ENCODE data around the gene SCAPER.
A peak's percentile ranks its signal among the peaks of the same experiment; 100 is the strongest.
"Not testable (repeated sequence)": the region's sequence is repeated elsewhere in the genome, so short reads cannot be mapped to it uniquely, and the experiment has no call there.

The SCAPER gene

DNA sequence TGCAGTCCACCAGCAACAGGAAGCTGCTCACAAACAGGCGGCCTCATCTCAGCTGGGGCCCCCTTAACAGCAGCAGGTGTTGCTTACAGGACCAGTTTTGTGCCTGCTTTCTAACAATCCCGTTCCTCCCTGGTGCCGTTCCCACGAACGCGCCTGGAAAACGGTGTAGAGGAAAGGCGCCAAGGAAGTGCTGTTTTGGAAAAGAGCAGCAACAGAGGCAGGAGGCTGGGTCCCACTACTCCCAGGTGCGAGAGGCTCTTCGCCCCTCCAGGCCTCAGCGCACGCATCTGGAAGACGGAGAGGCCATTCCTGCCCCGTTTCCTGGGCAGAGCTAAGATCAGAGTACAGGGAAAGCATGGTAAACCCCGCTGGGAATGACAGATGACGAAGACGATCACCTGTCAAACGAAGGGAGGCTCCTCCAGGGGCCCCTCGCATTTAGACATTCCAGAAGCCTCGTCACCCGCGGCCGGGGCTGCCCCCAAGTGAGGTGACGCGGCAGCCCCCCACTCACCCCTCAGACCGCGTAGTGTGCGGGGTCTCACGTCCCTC is 603 bp downstream of the SCAPER start:
- DNase-seq: peak; percentile 80

DNA sequence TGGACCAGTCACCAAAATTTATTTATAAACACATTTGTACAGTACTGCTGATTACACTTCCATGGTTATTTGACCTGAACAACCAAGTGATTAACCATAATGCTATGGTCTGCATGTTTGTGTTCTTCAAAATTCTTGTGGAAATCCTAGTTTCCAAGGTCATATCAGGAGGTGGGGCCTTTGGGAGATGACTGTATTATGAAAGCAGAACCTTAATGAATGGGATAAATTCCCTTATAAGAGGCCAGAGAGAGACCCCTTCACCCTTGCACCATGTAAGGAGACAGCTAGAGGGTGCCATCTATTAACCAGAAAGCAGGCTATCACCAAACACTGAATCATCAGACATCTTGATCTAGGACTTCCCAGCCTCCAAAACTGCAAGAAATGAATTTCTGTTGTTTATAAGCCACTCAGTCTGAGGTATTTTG is 1.9 kb downstream of the SCAPER start:
- DNase-seq: peak; percentile 23

GRCh38 chr15:76901965-76902364 is 3.2 kb downstream of the SCAPER start:
- no peak for DNase-seq

GRCh38 chr15:76899931-76900310 is 5.2 kb downstream of the SCAPER start:
- DNase-seq: not testable (repeated sequence)

DNA sequence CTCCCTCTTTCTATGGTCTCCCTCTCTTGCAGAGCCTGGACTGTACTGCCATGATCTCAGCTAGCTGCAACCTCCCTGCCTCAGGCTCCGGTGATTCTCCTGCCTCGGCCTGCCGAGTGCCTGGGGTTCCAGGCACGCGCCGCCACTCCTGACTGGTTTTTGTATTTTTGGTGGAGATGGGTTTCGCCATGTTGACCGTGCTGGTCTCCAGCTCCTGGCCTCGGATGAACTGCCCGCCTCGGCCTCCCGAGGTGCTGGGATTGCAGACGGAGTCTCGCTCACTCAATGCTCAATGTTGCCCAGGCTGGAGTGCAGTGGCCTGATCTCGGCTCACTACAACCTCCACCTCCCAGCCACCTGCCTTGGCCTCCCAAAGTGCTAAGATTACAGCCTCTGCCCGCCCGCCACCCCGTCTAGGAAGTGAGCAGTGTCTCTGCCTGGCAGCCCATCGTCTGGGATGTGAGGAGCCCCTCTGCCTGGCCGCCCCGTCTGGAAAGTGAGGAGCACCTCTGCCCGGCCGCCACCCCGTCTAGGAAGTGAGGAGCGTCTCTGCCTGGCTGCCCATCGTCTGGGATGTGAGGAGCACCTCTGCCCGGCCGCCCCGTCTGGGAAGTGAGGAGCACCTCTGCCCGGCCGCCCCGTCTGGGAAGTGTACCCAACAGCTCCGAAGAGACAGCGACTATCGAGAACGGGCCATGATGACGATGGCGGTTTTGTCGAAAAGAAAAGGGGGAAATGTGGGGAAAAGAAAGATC is 5.8 kb downstream of the SCAPER start:
- DNase-seq: not testable (repeated sequence)

DNA sequence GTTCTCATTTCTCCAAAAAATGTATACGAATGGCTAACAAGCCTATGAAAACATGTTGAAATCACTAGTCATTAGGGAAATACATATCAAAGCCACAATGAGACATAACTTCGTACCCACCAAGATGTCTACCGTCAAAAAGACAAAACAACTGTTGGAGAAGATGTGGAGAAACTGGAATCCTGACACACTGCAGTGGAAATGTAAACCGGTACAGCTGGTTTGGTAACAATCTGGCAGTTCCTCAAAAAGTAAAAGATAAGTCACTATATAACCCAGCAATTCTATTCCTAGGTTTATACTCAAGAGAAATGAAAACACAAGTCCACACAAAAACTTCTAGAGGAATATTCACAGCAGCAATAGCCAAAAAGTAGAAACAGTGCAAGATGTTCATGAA is 7.0 kb downstream of the SCAPER start:
- DNase-seq: no peak

- no peak for DNase-seq
These were observed 11.0 kb downstream of the SCAPER start for GRCh38 chr15:76894174-76894573.

- DNase-seq: not testable (repeated sequence)
These were observed 12.3 kb downstream of the SCAPER start for GRCh38 chr15:76892836-76893235.

GRCh38 chr15:76887280-76888141 is 17.6 kb downstream of the SCAPER start:
- DNase-seq: not testable (repeated sequence)

- DNase-seq: no peak
These were observed 19.9 kb downstream of the SCAPER start for GRCh38 chr15:76885212-76885611.

DNA sequence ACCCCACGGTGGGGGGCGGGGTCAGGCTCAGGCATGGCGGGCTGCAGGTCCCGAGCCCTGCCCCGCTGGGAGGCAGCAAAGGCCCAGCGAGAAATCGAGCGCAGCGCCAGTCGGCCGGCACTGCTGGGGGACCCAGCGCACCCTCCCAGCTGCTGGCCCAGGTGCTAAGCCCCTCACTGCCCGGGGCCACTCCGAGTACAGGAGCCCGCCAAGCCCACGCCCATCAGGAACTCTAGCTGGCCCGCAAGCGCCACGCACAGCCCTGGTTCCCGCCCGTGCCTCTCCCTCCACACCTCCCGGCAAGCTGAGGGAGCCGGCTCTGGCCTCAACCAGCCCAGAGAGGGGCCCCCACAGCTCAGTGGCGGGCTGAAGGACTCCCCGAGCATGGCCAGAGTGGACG is 29.2 kb downstream of the SCAPER start:
- no peak for DNase-seq

DNA sequence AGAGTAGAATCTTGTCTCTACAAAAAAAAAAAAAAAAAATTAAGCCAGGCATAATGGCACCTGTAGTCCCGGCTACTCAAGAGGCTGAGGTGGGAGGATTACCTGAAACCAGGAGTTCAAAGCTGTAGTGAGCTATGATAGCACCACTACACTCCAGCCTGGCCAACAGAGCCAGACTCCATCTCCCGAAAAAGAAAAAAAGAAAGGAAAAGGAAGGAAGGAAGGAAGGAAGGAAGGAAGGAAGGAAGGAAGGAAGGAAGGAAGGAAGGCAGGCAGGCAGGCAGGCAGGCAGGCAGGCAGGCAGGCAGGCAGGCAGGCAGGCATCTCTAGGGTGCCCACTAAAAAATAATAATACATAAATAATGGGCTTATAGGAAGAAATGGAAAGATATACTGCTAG is 32.1 kb downstream of the SCAPER start:
- not testable (repeated sequence) for DNase-seq

DNA sequence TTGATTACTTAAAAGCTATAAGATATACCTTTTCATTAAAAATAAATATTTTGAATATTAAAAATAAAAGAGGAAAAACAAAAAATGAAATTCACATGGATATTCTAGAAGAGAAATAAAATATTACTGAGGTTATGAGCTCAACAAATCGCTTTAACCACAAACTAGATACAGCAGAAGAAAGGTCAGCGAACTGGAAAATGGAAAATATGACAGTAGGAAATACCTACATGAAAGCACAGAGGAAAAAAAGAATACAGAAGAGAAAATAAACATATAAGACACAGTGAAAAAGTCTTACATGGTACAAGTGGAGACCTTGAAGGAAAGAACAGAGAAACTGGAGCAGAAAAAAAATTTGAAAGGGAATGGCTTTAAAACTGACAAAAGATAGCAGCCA is 33.2 kb downstream of the SCAPER start:
- peak; percentile 7 for DNase-seq

DNA sequence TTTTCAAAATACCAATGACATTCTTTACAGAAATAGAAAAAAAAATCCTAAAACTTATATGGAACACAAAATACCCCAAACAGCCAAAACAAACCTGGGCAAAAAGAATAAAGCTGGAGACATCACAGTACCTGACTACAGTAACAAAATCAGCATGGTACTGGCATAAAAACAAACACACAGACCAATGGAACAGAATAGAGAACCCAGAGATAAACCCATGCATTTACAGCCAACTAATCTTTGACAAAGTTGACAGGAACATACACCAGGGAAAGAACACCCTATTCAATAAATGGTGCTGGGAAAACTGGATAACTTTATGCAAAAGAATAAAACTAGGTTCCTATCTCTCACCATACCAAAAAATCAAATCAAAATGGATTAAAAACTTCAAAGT is 36.4 kb downstream of the SCAPER start:
- DNase-seq: no peak

GRCh38 chr15:76866716-76867321 is 38.3 kb downstream of the SCAPER start:
- peak; percentile 65 for DNase-seq

DNA sequence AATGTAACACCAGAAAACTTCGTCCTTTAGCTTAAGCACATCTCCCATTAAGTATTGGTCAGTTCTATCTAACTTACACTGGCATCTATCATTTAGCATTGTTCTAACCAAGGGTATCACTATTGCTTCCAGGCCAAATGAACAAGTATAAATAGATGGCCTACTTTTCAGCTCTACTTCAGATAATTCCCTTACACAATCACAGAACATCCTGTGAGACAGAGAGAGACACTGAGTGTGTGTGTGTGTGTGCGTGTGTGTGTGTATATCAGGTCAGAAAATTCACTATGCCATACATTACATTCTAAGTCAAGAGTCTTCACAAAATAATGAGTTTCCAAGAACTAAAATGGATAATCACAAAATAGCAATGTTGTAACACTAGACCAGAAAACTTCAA is 39.1 kb downstream of the SCAPER start:
- DNase-seq: no peak

DNA sequence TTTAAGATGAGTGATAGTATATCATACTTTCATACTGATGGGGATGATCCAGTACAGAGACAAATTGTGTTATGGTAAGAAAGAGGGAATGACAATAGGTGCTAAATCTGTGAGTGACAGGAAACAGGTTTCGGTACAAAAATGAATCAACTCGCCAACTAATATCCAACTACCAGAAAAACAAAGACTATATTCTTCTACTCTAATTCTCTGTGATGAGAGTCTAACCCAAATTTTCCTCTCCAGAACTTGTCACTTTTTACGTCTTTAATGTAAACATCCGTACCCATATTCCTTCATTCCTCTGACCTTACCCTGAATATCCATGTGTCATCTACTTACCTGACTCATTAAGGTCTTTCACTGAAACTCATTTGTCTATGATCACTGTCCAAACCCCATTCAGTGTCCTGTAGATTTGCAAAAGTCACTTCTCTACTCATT is 39.6 kb downstream of the SCAPER start:
- DNase-seq: no peak

- no peak for DNase-seq
These were observed 40.6 kb downstream of the SCAPER start for GRCh38 chr15:76864586-76864985.

DNA sequence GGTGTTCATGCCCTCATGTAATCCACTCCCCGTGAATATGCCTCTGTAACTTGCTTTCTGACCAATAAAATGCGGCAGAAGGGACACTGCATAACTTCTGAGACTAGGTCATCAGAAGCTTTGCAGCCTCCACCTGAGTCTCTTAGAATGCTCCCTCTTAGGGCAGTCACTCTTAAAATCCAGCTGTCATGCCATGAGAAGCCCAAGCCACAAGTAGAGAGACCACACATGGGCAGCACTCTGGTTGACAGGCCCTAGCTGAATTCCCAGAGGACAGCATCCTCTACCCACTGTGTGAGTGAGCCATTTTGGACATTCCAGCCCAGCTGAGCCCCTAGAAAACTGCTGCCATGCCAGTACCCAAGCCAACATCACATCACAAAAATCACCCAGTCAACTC is 41.4 kb downstream of the SCAPER start:
- no peak for DNase-seq

- no peak for DNase-seq
These were observed 42.0 kb downstream of the SCAPER start for GRCh38 chr15:76863123-76863522.

GRCh38 chr15:76861815-76862397 is 43.2 kb downstream of the SCAPER start:
- DNase-seq: no peak

- no peak for DNase-seq
These were observed 44.9 kb downstream of the SCAPER start for GRCh38 chr15:76860201-76860600.

GRCh38 chr15:76850367-76850766 is 54.8 kb downstream of the SCAPER start:
- DNase-seq: not testable (repeated sequence)

All from NCI-H2171 treated with DMSO at 0.1 percent for 48 hours (cell line).